KOPT-K1 (cell line): ENCODE results near the gene MED17.
"Not testable (repeated sequence)": the region's sequence is repeated elsewhere in the genome, so short reads cannot be mapped to it uniquely, and the experiment has no call there.

Experiments used
- H3K27ac ChIP-seq: fragments of 200-600 bp; sonication (generic); 2 replicates; pipeline ENCODE4 v1.5.1; 2016; ENCODE audit warnings: antibody characterized with exemption, mild to moderate bottlenecking, low read depth, low read length; ENCODE audit not compliant: poor library complexity, severe bottlenecking
- H3K36me3 ChIP-seq: fragments of 200-600 bp; sonication (generic); 2 replicates; pipeline ENCODE4 v1.5.1; 2017; ENCODE audit warnings: antibody characterized with exemption, mild to moderate bottlenecking, low read length, moderate library complexity; ENCODE audit not compliant: insufficient read depth
- H3K9me3 ChIP-seq: fragments of 200-600 bp; sonication (generic); 2 replicates; pipeline ENCODE4 v1.5.1; 2017; ENCODE audit warnings: antibody characterized with exemption, low read length, mild to moderate bottlenecking; ENCODE audit not compliant: insufficient read depth, poor library complexity, severe bottlenecking

Gene MED17

DNA sequence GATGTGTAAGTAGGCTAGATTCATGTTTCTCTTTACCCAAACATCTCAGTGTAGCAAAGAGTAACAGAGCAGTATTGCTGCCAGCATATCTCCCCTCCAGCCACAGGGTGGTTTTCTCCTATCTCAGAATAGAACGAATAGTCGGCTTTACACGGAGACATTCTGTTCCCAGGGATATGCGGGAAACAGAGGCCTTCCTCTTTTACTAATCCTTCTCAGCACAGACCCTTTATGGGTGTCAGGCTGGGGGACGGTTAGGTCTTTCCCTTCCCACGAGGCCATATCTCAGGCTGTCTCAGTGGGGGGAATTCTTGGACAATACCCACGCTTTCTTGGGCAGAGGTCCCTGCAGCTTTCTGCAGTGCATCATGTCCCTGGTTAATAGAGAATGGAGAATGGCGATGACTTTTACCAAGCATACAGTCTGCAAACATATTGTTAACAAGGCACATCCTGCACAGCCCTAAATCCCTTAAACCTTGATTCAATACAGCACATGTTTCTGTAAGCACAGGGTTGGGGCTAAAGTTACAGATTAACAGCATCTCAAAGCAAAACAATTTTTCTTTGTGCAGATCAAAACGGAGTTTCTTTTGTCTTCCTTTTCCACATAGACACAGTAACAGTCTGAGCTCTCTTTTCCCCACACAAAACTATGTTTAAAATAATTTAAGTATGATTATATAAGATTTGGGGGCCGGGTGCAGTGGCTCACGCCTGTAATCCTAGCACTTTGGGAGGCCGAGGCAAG, 38.9 kb upstream of the MED17 start:
- not testable (repeated sequence) for H3K9me3 ChIP-seq, H3K27ac ChIP-seq
- H3K36me3 ChIP-seq: peaks cover 12% of the 10 kb centered on the region

DNA sequence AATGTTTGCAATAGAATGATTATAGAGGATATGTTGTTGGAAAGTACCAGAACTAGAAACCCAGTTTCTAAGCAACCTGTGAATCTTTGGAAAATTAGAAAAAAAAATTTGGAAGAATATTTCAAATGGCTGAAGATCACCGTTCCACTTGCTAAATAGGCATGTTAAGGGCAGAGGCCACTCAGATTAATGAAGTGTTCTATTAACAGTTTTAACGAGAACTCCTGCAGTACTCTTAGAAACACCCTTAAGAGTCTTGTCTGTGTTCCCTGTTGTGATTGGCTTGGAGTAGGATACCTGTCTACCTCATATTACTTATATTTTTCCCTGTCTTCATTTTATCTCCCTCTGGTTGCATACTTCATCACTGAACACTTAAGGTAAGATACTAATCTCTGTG, 38.0 kb upstream of the MED17 start:
- Histone ChIP-seq H3K36me3 (0 out of 2 replicates have a peak, but pooled peaks cover 10% of the 10 kb centered on the region), H3K9me3 (no peaks in the 10 kb centered on the region), H3K27ac (no peak overlapping the region)

DNA sequence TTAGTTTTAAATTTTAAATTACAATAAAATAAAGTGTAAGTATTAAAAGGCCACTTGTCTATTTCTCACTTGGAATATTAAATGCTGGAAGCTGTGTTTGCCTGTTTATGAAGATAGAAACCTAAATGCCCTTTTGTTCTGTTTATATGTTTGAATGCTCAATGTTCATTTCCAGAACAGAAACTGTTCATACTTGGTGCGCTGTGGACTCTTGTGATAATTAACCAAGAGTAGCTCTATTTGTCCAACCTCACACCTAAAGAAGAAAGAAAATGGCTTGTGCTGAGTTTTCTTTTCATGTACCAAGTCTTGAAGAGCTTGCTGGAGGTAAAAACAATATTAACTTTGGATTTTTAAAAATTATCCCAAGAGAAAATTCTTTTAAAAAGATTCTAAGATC, 37.0 kb upstream of the MED17 start:
- H3K9me3 ChIP-seq: no peaks in the 10 kb centered on the region

DNA sequence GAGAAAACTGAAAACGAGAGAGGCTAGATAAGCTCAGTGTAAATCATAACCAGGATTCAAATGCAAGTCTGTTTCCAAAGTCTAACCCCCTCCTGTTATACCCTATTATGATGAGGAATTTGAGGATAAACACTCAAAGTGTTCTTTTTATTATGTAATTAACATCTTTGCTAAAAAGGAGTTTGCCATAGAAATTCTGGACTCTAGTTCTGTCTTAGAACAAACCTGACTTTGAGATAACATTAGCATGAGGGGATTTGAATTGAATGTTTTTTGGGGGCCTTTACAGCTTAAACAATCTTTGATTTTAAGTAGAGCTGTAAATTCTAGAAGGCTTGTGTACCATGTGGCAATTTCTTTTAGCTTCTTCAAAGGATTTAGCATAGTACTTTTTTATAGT, 33.1 kb upstream of the MED17 start:
- no peaks in the 10 kb centered on the region for H3K9me3 ChIP-seq
- no peak overlapping the region for H3K27ac ChIP-seq
- H3K36me3 ChIP-seq: peaks cover 18% of the 10 kb centered on the region

More for the DNA sequence above, 37.0 kb upstream of the MED17 start:
- Histone ChIP-seq H3K36me3 (0 out of 2 replicates have a peak, but pooled peaks cover 10% of the 10 kb centered on the region), H3K27ac (no peak overlapping the region)

DNA sequence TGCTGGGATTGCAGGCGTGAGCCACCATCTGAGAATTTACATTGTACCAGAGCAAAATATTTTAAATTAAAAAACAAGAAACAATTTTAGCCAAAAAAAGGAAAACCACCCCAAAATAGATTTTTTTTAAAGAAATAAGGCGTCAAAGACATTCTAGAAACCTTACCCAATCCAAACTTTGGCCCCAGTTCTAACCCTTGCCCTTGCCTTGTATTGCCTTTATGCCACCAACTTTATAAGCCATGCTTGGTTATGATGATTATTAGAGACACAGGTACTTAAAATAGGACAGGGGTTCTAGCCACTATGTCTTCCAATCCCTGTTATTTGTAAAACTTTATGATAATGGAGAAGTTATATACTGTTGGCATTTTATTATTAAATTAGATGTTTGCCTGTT, 30.8 kb upstream of the MED17 start:
- Histone ChIP-seq H3K27ac (no peak overlapping the region), H3K36me3 (peaks cover 36% of the 10 kb centered on the region), H3K9me3 (no peaks in the 10 kb centered on the region)

DNA sequence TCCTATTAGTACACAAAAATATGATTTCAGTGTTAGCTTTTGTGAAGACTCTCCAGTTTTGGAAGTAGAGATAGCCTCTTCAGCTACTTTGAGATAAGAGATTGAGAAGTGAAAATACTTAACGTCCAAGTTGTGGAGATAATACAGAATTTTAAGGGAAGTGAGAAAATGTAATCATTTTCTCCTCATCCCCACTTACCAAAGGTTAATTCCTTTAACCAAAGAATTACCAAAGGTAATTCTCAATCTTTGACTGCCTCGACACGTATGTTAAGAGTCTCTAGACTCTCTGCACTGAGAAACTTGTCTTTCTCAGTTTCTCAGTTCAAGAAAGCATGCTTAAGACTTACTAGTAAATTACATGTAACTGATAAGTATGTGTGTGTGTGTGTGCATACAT, 27.3 kb upstream of the MED17 start:
- no peak overlapping the region for H3K27ac ChIP-seq
- H3K36me3 ChIP-seq: peaks cover 69% of the 10 kb centered on the region
- no peaks in the 10 kb centered on the region for H3K9me3 ChIP-seq

DNA sequence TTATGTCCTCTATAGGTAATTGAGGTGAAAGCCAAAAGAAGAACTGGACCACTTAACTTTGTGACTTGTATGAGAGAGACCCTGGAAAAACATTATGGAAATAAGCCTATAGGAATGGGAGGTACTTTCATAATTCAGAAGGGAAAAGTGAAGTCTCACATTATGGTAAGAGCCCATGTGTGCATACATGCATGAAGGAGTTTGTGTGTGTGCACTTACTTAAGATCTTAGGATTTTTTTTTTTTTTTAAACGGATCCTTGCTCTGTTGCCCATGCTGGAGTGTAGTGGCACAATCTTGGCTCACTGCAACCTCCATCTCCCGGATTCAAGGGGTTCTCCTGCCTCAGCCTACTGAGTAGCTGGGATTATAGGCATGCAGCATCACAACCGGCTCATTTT, 26.8 kb upstream of the MED17 start:
- no peaks in the 10 kb centered on the region for H3K9me3 ChIP-seq
- H3K36me3 ChIP-seq: peaks cover 73% of the 10 kb centered on the region
- no peak overlapping the region for H3K27ac ChIP-seq

DNA sequence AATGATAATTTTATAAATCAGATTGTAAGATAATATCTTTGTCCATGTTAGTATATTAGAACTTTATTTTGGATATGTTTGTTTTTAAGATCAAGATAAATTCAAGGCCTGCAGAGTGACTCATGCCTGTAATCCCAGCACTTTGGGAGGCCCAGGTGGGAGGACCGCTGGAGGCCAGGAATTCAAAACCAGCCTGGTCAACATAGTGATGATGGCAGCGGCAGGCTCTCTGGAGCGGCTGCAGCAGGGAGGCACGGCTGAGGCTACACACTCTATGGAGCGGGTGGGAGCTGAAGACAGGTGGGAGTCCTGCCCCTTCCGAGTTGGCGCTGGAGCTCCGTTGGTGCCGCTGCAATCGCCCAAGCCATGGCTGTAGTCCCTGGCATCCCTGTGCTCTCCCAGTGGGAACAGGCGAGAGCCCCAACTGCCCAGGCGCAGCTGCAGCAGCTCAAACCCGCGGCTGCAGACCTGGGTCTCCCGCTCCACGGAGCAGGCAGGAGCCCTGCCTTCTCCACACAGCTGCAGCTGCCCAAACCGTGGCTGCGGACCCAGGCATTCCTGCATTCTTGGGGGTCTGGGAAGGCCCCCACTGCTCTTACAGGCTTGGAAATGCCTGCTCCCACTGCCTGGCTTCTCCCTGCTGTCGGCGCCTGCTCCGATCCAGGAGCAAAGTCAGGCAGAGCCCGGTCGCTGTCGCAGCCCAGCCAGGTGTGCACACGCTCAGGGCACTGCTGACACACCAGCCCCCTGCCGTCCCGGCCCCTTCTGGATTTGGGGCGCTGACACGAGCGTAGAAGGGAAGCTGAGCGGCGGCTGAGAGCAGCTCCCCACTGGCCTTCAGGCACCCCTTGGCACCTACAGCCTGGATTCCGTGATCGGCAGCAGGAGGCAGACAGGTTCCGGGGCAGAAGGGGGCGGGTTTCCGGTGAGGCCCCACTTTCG, 25.9 kb upstream of the MED17 start:
- Histone ChIP-seq H3K27ac (no peak overlapping the region), H3K36me3 (peaks cover 78% of the 10 kb centered on the region), H3K9me3 (no peaks in the 10 kb centered on the region)

DNA sequence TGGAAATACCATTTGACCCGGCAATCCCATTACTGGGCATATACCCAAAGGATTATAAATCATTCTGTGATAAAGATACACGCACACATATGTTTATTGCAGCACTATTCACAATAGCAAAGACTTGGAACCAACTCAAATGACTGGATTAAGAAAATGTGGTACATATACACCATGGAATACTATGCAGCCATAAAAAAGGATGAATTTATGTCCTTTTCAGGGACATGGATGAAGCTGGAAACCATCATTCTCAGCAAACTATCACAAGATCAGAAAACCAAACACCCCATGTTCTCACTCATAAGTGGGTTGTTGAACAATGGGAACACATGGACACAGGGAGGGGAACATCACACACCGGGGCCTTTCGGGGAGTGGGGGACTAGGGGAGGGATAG, 25.0 kb upstream of the MED17 start:
- peaks cover 80% of the 10 kb centered on the region for H3K36me3 ChIP-seq
- not testable (repeated sequence) for H3K27ac ChIP-seq, H3K9me3 ChIP-seq

DNA sequence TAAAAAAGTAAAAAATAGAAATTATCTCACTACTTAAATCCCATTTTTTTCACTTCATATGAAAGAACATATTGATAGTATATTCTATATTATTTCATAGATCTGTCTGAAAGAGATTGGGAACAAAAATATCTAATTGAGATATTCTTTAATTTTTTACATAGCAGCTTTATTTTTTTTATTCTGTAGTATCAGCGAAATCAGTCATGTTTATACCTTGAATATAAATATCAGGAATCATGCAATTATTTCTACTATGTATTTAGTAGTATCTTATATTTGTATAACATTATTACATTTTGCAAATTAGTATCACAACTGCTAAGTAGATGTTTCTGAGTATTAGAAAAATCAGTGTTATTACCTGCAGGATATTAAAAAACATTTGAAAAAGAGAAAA, 22.2 kb upstream of the MED17 start:
- H3K27ac ChIP-seq: no peak overlapping the region
- H3K36me3 ChIP-seq: peaks cover 61% of the 10 kb centered on the region
- peaks cover under 1% of the 10 kb centered on the region for H3K9me3 ChIP-seq

DNA sequence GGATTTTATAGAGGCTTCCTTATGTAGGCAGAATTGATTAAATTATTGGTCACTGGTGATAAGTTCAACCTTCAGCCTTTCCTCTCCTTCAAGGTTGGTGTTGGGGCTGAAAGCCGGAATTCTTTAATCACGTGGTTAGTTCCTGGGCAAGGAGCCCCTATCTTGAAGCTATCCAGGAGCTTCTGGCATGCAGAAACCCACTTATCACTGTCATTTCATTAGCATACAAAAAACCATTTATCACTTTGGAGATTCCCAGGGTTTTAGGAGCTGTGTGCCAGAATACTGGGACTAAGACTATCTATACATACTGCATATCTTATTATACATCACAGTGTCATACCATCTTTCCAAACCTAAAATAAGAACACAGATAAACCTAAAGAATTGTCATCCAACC, 18.5 kb upstream of the MED17 start:
- H3K36me3 ChIP-seq: peaks cover 29% of the 10 kb centered on the region
- peaks cover 5% of the 10 kb centered on the region for H3K9me3 ChIP-seq
- H3K27ac ChIP-seq: no peak overlapping the region

DNA sequence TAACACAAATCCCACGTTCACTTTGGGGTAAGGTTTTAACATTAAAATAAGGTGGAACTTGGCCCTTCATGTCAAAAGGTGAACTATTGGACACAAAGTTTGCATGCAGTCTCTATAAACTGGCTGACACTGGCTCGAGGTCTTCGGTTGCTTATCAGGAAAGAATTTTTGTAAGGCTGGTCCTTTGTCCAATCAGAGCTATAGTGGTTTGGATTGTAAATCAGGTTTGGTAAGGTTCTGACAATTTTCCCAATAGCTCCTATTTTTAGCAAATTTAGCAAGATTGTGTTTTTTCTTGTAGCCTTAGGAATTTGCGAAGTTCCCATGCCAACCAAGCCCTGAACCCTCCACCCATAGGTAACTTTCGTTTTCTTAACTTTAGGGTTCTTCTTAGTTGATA, 17.6 kb upstream of the MED17 start:
- peaks cover 20% of the 10 kb centered on the region for H3K36me3 ChIP-seq
- peaks cover 5% of the 10 kb centered on the region for H3K9me3 ChIP-seq
- no peak overlapping the region for H3K27ac ChIP-seq

DNA sequence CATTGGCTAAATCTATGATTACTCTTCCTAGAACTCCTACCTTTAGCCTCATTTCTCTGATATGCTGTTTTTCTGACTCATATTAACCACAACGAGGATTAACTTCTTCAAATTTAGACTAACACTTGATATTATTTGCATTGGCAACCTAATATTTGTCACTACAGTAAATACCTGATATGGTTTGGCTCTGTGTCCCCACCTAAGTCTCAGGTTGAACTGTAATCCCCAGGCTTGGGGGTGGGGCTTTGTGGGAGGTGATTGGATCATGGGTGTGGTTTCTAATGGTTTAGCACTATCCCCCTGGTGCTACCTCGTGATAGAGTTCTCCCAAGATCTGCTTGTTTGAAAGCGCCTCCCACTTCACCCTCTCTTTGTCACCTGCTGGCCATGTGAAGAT, 17.1 kb upstream of the MED17 start:
- Histone ChIP-seq H3K27ac (no peak overlapping the region), H3K9me3 (peaks cover 6% of the 10 kb centered on the region), H3K36me3 (peaks cover 16% of the 10 kb centered on the region)

DNA sequence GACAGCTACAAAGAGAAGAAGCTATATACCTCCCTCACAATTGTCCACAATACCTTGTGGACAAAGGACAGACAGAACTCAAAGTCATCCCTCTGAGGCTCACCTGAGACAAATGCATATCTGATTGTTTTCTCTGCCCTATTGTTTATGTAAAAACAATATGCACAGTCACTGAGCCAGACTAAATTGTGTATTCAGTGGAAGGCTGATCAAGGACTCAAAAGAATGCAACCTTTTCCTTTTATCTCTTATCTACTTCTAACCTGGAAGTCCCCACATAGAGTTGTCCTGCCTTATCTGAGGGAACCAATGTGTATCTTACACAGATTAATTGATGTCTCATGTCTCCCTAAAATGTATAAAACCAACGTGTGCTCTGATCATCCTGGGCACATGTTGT, 13.9 kb upstream of the MED17 start:
- H3K27ac ChIP-seq: no peak overlapping the region
- peaks cover 25% of the 10 kb centered on the region for H3K9me3 ChIP-seq
- no peaks in the 10 kb centered on the region for H3K36me3 ChIP-seq

DNA sequence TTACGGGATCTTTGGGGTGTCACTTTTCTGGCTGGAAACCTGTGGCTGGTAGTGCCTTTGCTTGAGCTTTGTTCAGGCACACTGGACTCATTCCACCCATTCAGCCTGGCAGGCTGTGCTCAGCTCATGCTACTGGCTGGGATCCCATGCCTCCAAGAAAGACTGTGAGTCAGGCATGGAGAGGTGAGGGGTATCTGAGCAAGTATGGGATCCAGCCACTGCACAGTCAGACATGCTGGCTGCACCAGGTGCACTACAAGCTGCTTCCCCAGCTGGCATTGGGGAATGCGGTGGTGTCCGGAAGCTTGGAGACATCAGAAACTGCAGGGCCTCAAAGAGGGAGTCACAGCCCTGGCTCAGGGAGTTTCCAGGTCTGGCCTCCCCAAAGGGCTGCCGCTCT, 12.0 kb upstream of the MED17 start:
- Histone ChIP-seq H3K9me3 (peaks cover 22% of the 10 kb centered on the region), H3K27ac (no peak overlapping the region), H3K36me3 (no peaks in the 10 kb centered on the region)
